ENCODE data around the gene KRTAP12-3. TPM values are rescaled to one million over a fixed set of nuclear protein-coding genes. Genes with fewer than 3 reads are reported as not detected.

The KRTAP12-3 gene
- not detected for total RNA-seq

GRCh38 chr21:44657635-44658540, at the start of gene KRTAP12-3:
Gene KRTAP12-3 (plus strand): TSS chr21:44657932. CDS start chr21:44657980, 48 bp downstream.

GRCh38 chr21:44612029-44612486, 45.7 kb upstream of the KRTAP12-3 start, which contains the start of gene KRTAP10-8:
Gene KRTAP10-8 (plus strand): TSS chr21:44612079. CDS start chr21:44612101, 22 bp downstream.

GRCh38 chr21:44626673-44627143, 31.0 kb upstream of the KRTAP12-3 start, which contains the start of gene KRTAP10-9:
Gene KRTAP10-9 (plus strand): TSS chr21:44627093. CDS start chr21:44627172, 79 bp downstream.

GRCh38 chr21:44637018-44637850, 20.5 kb upstream of the KRTAP12-3 start, which contains the start of gene KRTAP10-10:
Gene KRTAP10-10 (plus strand): TSS chr21:44637356. CDS start chr21:44637418, 62 bp downstream.

GRCh38 chr21:44646366-44647221, 11.1 kb upstream of the KRTAP12-3 start, which contains the start of gene KRTAP10-11:
Gene KRTAP10-11 (plus strand): TSS chr21:44646414. CDS start chr21:44646459, 45 bp downstream.

GRCh38 chr21:44654576-44655175, 3.1 kb upstream of the KRTAP12-3 start, which contains the start of gene KRTAP12-4:
Gene KRTAP12-4 (minus strand): TSS chr21:44654659. CDS start chr21:44654614, 45 bp downstream.

GRCh38 chr21:44666401-44667320, 8.9 kb downstream of the KRTAP12-3 start, which contains the start of gene KRTAP12-2:
Gene KRTAP12-2 (minus strand): TSS chr21:44666927. CDS start chr21:44666886, 41 bp downstream.

GRCh38 chr21:44681861-44682579, 24.3 kb downstream of the KRTAP12-3 start, which contains the start of gene KRTAP12-1:
Gene KRTAP12-1 (minus strand): TSS chr21:44682163. CDS start chr21:44682123, 40 bp downstream.

GRCh38 chr21:44697172-44697810, 39.6 kb downstream of the KRTAP12-3 start, which contains the start of gene KRTAP10-12:
Gene KRTAP10-12 (plus strand): TSS chr21:44697172. CDS start chr21:44697202, 30 bp downstream.

Small RNAs within 50 kb of the gene (small RNA-seq; reads per million reads assigned to genes)
- gene KRTAP12-6P: 0 reads per million in 2 donors

Other genes starting within 250 kb of the KRTAP12-3 start
- 1 to 10 TPM; 1.7 to 3.1 TPM for gene LRRC3, start 202.4 kb upstream of the KRTAP12-3 start, total RNA-seq
- gene KRTAP10-1, start 117.7 kb upstream of the KRTAP12-3 start, total RNA-seq: not detected
- gene KRTAP10-2, start 106.4 kb upstream of the KRTAP12-3 start, total RNA-seq: not detected
- gene KRTAP10-3, start 99.1 kb upstream of the KRTAP12-3 start, total RNA-seq: not detected
- gene KRTAP10-4, start 84.2 kb upstream of the KRTAP12-3 start, total RNA-seq: not detected
- gene KRTAP10-5, start 77.3 kb upstream of the KRTAP12-3 start, total RNA-seq: not detected
- gene KRTAP10-6, start 65.4 kb upstream of the KRTAP12-3 start, total RNA-seq: not detected
- gene KRTAP10-7, start 57.3 kb upstream of the KRTAP12-3 start, total RNA-seq: not detected
- gene KRTAP10-8, start 45.9 kb upstream of the KRTAP12-3 start, total RNA-seq: not detected
- not detected for gene KRTAP10-9, start 30.8 kb upstream of the KRTAP12-3 start, total RNA-seq
- not detected for gene KRTAP10-10, start 20.6 kb upstream of the KRTAP12-3 start, total RNA-seq
- not detected for gene KRTAP10-11, start 11.5 kb upstream of the KRTAP12-3 start, total RNA-seq
- not detected for gene KRTAP12-4, start 3.3 kb upstream of the KRTAP12-3 start, total RNA-seq
- not detected for gene KRTAP12-2, start 9.0 kb downstream of the KRTAP12-3 start, total RNA-seq
- gene KRTAP12-1, start 24.2 kb downstream of the KRTAP12-3 start, total RNA-seq: not detected
- not detected for gene KRTAP10-12, start 39.2 kb downstream of the KRTAP12-3 start, total RNA-seq
- not detected for gene TSPEAR, start 53.6 kb downstream of the KRTAP12-3 start, total RNA-seq
- 100 to 1,000 TPM in 1 of 2 donors, 10 to 100 TPM in 1; 88.1 to 144 TPM for gene UBE2G2, start 143.9 kb downstream of the KRTAP12-3 start, total RNA-seq
- 10 to 100 TPM; 70.2 to 90.6 TPM for gene SUMO3, start 160.1 kb downstream of the KRTAP12-3 start, total RNA-seq
- gene PTTG1IP, start 215.8 kb downstream of the KRTAP12-3 start, total RNA-seq: 100 to 1,000 TPM; 254 to 261 TPM